WTC11 (cell line): ENCODE measurements around the gene LTB. TPM values are rescaled to one million over a fixed set of nuclear protein-coding genes. Genes with fewer than 3 reads are reported as not detected.
A peak's percentile ranks its signal among the peaks of the same experiment; 100 is the strongest.

Experiments
- ATAC-seq: fragments of 200-7000 bp; cut with Tn5 transposase; 2 replicates; pipeline ENCODE4 v1.10.0; 2021; ENCODE audit warnings: mild to moderate bottlenecking, moderate library complexity
- CTCF ChIA-PET: fragments of 300-600 bp; sonication (Branson Sonifier 250); formaldehyde crosslinking; loops from one replicate; lab custom pipeline; 2021; ENCODE audit warnings: antibody characterized with exemption; lab: Charles Lee
- POLR2A ChIA-PET: fragments of 350-600 bp; sonication (Branson Sonifier 250); formaldehyde crosslinking; loops from one replicate; lab custom pipeline; 2021; ENCODE audit warnings: antibody characterized with exemption; lab: Charles Lee
- DNase-seq: peaks from one replicate; pipeline ENCODE4 v3.0.0; 2021; ENCODE audit warnings: low spot score
- H3K27ac Mint-ChIP-seq: 2 replicates; pipeline ENCODE4 v1.8.0; 2021; ENCODE audit warnings: mixed read lengths
- H3K27me3 Mint-ChIP-seq: 2 replicates; pipeline ENCODE4 v1.8.0; 2021; ENCODE audit warnings: low read depth, mild to moderate bottlenecking, moderate library complexity, mixed read lengths
- H3K36me3 Mint-ChIP-seq: 2 replicates; pipeline ENCODE4 v1.8.0; 2021; ENCODE audit warnings: mixed read lengths
- H3K4me1 Mint-ChIP-seq: 2 replicates; pipeline ENCODE4 v1.8.0; 2022; ENCODE audit warnings: mixed read lengths
- H3K4me3 Mint-ChIP-seq: 2 replicates; pipeline ENCODE4 v1.8.0; 2021; ENCODE audit warnings: mild to moderate bottlenecking, moderate library complexity, mixed read lengths
- H3K9me3 Mint-ChIP-seq: 2 replicates; pipeline ENCODE4 v1.8.0; 2021; ENCODE audit warnings: mixed read lengths
- CBFB ChIP-seq: sonication (generic); formaldehyde crosslinking; IDR thresholded peaks from 2 replicates; pipeline ENCODE4 v1.8.1; 2022; ENCODE audit warnings: mild to moderate bottlenecking, low read depth, missing genetic modification reagents
- CREB1 ChIP-seq: sonication (generic); formaldehyde crosslinking; IDR thresholded peaks from 2 replicates; pipeline ENCODE4 v1.8.0; 2023; ENCODE audit warnings: mild to moderate bottlenecking, missing genetic modification reagents
- CREM ChIP-seq: sonication (generic); formaldehyde crosslinking; IDR thresholded peaks from 2 replicates; pipeline ENCODE4 v1.8.1; 2022; ENCODE audit warnings: mild to moderate bottlenecking, missing genetic modification reagents, moderate library complexity
- ELF4 ChIP-seq: sonication (generic); formaldehyde crosslinking; IDR thresholded peaks from 2 replicates; pipeline ENCODE4 v1.8.1; 2022; ENCODE audit warnings: low read depth, mild to moderate bottlenecking, moderate library complexity, missing genetic modification reagents
- EMX1 ChIP-seq: fragments of 250-450 bp; sonication (Bioruptor Pico); IDR thresholded peaks from 2 replicates; pipeline ENCODE4 v1.8.0; 2021; ENCODE audit warnings: mild to moderate bottlenecking
- IRF2 ChIP-seq: sonication (generic); formaldehyde crosslinking; IDR thresholded peaks from 2 replicates; pipeline ENCODE4 v1.8.0; 2022; ENCODE audit warnings: low read depth, missing genetic modification reagents, borderline replicate concordance
- JAZF1 ChIP-seq: fragments of 250-450 bp; sonication (Bioruptor Pico); IDR thresholded peaks from 2 replicates; pipeline ENCODE4 v1.9.0; 2021; ENCODE audit warnings: moderate library complexity, mild to moderate bottlenecking, inconsistent platforms
- PRDM15 ChIP-seq: sonication (generic); formaldehyde crosslinking; IDR thresholded peaks from 2 replicates; pipeline ENCODE4 v1.8.0; 2022; ENCODE audit warnings: missing genetic modification reagents
- SMAD4 ChIP-seq: sonication (generic); formaldehyde crosslinking; IDR thresholded peaks from 2 replicates; pipeline ENCODE4 v1.8.0; 2022; ENCODE audit warnings: mild to moderate bottlenecking, missing genetic modification reagents
- SOX15 ChIP-seq: fragments of 250-450 bp; sonication (Bioruptor Pico); IDR thresholded peaks from 2 replicates; pipeline ENCODE4 v1.9.0; 2021; ENCODE audit warnings: mild to moderate bottlenecking
- STAT6 ChIP-seq: sonication (generic); formaldehyde crosslinking; conservative IDR thresholded peaks from 2 replicates; pipeline ENCODE4 v1.8.1; 2023; ENCODE audit warnings: mild to moderate bottlenecking, low read depth, missing genetic modification reagents, moderate library complexity
- TEAD4 ChIP-seq: sonication (generic); formaldehyde crosslinking; IDR thresholded peaks from 2 replicates; pipeline ENCODE4 v1.8.0; 2022; ENCODE audit warnings: mild to moderate bottlenecking, missing genetic modification reagents
- ZNF138 ChIP-seq: sonication (generic); formaldehyde crosslinking; conservative IDR thresholded peaks from 2 replicates; pipeline ENCODE4 v1.8.1; 2022; ENCODE audit warnings: mild to moderate bottlenecking, moderate library complexity, missing genetic modification reagents
- ZNF281 ChIP-seq: sonication (generic); formaldehyde crosslinking; IDR thresholded peaks from 2 replicates; pipeline ENCODE4 v1.8.0; 2023; ENCODE audit warnings: mild to moderate bottlenecking, missing genetic modification reagents
- ZNF317 ChIP-seq: sonication (generic); formaldehyde crosslinking; IDR thresholded peaks from 2 replicates; pipeline ENCODE4 v1.8.1; 2023; ENCODE audit warnings: low read depth, mild to moderate bottlenecking, moderate library complexity, missing genetic modification reagents, borderline replicate concordance
- ZNF423 ChIP-seq: fragments of 250-450 bp; sonication (Bioruptor Pico); IDR thresholded peaks from 2 replicates; pipeline ENCODE4 v2.1.2; 2022; ENCODE audit warnings: mild to moderate bottlenecking, moderate library complexity
- total RNA-seq: library from RNA; stranded (reverse); gene quantifications from 3 replicates; pipeline ENCODE4 v1.2.3, GENCODE V29; 2021
- TF ChIP-seq, protein P1 (sequence below): fragments of 250-450 bp; sonication (Bioruptor Pico); conservative IDR thresholded peaks from 2 replicates; pipeline ENCODE4 v1.9.0; 2021; ENCODE audit warnings: mild to moderate bottlenecking
- TF ChIP-seq, protein P2 (sequence below): fragments of 250-450 bp; sonication (Bioruptor Pico); IDR thresholded peaks from 2 replicates; pipeline ENCODE4 v1.8.0; 2021; ENCODE audit warnings: mild to moderate bottlenecking
- TF ChIP-seq, protein P3 (sequence below): sonication (generic); formaldehyde crosslinking; conservative IDR thresholded peaks from 2 replicates; pipeline ENCODE4 v1.8.1; 2022; ENCODE audit warnings: mild to moderate bottlenecking, missing genetic modification reagents

Gene LTB
- total RNA-seq, 1 experiment from 2014 or later = 1.3 TPM

- TF ChIP-seq ZNF281 (CRISPR knock-in tag) = no peak
- TF ChIP-seq, protein P1, sequence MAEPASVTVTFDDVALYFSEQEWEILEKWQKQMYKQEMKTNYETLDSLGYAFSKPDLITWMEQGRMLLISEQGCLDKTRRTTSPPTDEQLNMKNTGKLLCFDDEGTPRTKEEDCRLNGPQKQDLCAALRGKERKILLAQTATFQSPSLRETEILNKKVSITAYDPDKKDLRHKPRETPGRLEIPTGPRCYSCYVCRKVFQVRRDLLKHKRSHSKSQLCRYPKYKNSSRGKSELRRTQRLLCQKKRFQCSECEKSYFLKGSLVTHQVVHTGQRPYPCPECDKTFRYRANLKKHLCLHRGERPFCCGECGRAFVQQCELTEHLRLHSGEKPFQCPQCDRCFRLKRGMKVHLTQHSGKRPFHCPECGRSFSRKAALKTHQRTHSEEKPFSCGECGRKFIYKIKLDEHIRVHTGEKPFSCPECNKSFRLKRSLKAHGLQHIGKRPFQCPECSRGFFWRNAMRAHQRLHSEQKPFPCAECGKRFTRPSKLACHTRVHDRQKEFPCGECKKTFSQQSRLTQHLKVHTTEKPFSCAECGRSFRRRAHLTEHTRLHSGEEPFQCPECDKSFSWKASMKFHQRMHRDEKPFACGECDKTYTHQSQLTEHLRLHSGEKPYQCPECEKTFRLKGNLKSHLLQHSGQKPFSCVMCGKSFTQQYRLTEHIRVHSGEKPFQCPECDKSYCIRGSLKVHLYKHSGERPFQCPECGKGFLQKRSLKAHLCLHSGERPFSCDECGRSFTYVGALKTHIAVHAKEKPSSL (CRISPR knock-in tag) = no peak
- TF ChIP-seq JAZF1 (CRISPR knock-in tag) = no peak
- TF ChIP-seq ZNF423 (CRISPR knock-in tag) = no peak
- TF ChIP-seq CREM (CRISPR knock-in tag) = no peak
- TF ChIP-seq ZNF317 = no peak
- TF ChIP-seq CBFB = no peak
- TF ChIP-seq, protein P2, sequence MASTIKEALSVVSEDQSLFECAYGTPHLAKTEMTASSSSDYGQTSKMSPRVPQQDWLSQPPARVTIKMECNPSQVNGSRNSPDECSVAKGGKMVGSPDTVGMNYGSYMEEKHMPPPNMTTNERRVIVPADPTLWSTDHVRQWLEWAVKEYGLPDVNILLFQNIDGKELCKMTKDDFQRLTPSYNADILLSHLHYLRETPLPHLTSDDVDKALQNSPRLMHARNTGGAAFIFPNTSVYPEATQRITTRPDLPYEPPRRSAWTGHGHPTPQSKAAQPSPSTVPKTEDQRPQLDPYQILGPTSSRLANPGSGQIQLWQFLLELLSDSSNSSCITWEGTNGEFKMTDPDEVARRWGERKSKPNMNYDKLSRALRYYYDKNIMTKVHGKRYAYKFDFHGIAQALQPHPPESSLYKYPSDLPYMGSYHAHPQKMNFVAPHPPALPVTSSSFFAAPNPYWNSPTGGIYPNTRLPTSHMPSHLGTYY (CRISPR knock-in tag) = no peak
- no peak for TF ChIP-seq SMAD4 (CRISPR knock-in tag)
These were observed 33.5 kb upstream of the LTB start (continued) for GRCh38 chr6:31615748-31616147.

- Mint-ChIP-seq H3K27ac (peak within 1 kb of the TSS; percentile 68), H3K27me3 (peaks cover 6% of the 10 kb centered on the region; the same call in 1 of the 2 replicates), H3K36me3 (no peaks in the 10 kb centered on the region), H3K9me3 (no peaks in the 10 kb centered on the region), H3K4me3 (no peak within 1 kb of the TSS), H3K4me1 (peaks cover 26% of the 10 kb centered on the region)
- POLR2A ChIA-PET = no interaction called here
- CTCF ChIA-PET = interaction anchor here (0.6 to 3.5 kb wide), 7 partner anchors 16 to 118 kb away, joined by 3 to 24 read pairs (median 3); partner anchors contain the start of genes ATP6V1G2, LST1 and NFKBIL1
- no peak for DNase-seq
- ATAC-seq = no peak
- TF ChIP-seq ZNF138 = no peak
- no peak for TF ChIP-seq ZNF423 (CRISPR knock-in tag)
- TF ChIP-seq, protein P1 (CRISPR knock-in tag) = no peak
- no peak for TF ChIP-seq PRDM15
- TF ChIP-seq TEAD4 (CRISPR knock-in tag) = no peak
- no peak for TF ChIP-seq ELF4
- TF ChIP-seq JAZF1 (CRISPR knock-in tag) = no peak
- TF ChIP-seq SOX15 = no peak
- TF ChIP-seq CREB1 (CRISPR knock-in tag) = no peak
- no peak for TF ChIP-seq EMX1
- TF ChIP-seq, protein P3, sequence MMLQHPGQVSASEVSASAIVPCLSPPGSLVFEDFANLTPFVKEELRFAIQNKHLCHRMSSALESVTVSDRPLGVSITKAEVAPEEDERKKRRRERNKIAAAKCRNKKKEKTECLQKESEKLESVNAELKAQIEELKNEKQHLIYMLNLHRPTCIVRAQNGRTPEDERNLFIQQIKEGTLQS = no peak
- TF ChIP-seq STAT6 (CRISPR knock-in tag) = no peak
- no peak for TF ChIP-seq IRF2
These were observed 32.7 kb upstream of the LTB start, which contains the start of gene AIF1 for GRCh38 chr6:31614684-31615578. TSS of gene AIF1 (plus strand) at chr6:31615234. CDS start at chr6:31615330, 96 bp downstream.
